ENCODE data around the gene SLU7. TPM values are rescaled to one million over a fixed set of nuclear protein-coding genes. Genes with fewer than 3 reads are reported as not detected.

SLU7 gene
- polyA plus RNA-seq, 3 donors = 57.4 to 76.1 (median 69.8) TPM

Other genes with a start within 250 kb of the SLU7 start
- gene FABP6, start 189.6 kb downstream of the SLU7 start, polyA plus RNA-seq (ENCODE audit: insufficient read length in 3 of 3) = under 1 TPM in 2 of 3 donors, not detected in 1; 0.19 to 0.40 TPM
- gene CCNJL, start 106.5 kb downstream of the SLU7 start, polyA plus RNA-seq (ENCODE audit: insufficient read length in 3 of 3) = 1 to 10 TPM; 8.0 to 9.1 (median 8.5) TPM
- 1 to 10 TPM; 1.1 to 1.7 (median 1.3) TPM for gene C1QTNF2, start 48.5 kb downstream of the SLU7 start, polyA plus RNA-seq (ENCODE audit: insufficient read length in 3 of 3)
- 10 to 100 TPM; 13.1 to 16.7 (median 16.7) TPM for gene FAM200C, start 19.0 kb downstream of the SLU7 start, polyA plus RNA-seq (ENCODE audit: insufficient read length in 3 of 3)
- 10 to 100 TPM; 67.9 to 80.3 (median 76.3) TPM for gene PTTG1, start 2.8 kb upstream of the SLU7 start, polyA plus RNA-seq (ENCODE audit: insufficient read length in 3 of 3)

Measured in renal pelvis (tissue), 3 donors.